Activated CD4-positive, alpha-beta T cell treated with anti-CD3 and anti-CD28 coated beads, Interleukin-2, Interleukin-4, amounts not matched to agents 100 ng/mL and 50 ng/mL, durations not matched to agents 16 hours and 8 hours (primary cell): ENCODE results near the gene SYAP1.
"Not testable (repeated sequence)": the region's sequence is repeated elsewhere in the genome, so short reads cannot be mapped to it uniquely, and the experiment has no call there.

Experiments used
- DNase-seq: peaks from one replicate; pipeline ENCODE4 v3.0.0-alpha.2; 2020; ENCODE audit warnings: low spot score

The SYAP1 gene

GRCh38 chrX:16725072-16725471 is 5.7 kb downstream of the SYAP1 start:
- no peak for DNase-seq

DNA sequence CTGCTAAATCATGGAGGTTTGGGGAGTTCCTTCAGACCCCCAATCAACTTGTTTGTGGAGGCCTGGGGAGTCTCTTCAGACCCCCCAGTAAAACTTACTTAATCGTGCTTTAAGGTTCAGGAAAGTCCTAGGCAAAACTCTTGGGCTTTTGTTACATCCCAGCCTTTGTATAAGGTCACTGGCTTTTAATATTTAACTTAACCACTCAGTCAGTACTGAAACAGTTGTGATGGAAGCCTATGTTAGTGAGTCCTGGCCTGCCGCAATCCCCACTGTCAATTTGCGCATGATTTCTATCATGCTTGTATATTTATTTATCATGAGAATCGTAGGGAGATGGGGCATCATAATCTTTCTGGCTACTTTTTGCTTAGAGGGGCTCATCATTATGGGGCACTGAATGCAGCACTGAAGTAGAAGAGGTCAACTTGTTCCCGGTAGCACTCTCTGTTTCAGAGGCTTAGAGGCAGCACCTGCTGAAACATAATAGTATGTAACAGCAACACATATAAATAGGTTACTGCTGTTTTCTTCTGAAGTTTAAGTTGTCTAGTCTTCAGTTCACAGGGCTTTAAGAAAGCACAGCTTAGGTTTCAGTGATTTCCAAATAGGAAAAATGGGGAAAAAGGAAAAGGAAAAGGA is 7.1 kb downstream of the SYAP1 start:
- not testable (repeated sequence) for DNase-seq

DNA sequence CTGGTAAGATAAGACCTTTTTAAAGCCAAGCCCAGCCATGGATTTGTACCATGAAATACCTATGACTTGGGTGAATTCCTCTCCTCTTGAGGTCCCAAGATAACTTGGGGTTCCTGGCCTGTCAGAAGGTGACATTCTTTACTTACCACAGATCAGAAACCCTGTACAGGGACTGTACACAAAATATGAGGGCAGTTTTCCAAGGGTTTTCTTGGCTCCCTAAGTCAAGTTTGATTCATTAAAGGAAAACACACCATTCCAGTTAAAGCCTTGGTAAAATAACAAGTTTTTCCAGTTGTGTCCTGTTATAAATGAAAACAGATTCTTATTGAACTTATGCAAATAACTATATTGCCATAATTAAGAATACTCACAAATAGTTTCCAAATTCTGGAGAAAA is 8.2 kb downstream of the SYAP1 start:
- DNase-seq: no peak

DNA sequence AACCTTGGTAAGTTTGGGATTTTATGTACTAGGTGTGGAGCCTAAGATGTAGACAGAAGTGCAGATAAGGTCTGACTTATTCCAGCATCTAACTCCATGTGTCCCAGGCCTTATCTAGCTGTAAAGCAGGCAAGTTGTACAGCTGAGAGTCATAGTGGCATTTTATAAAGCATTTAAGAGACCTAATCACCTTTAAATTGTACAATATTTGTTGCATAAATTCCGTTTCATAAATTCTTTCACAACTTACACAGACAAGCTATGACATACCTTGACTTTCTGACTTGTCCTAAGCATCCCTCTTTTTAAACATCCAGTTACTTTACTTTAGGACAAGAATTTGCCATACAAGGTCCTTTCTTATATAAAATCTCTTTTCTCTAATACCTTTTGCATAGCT is 11.0 kb downstream of the SYAP1 start:
- no peak for DNase-seq

DNA sequence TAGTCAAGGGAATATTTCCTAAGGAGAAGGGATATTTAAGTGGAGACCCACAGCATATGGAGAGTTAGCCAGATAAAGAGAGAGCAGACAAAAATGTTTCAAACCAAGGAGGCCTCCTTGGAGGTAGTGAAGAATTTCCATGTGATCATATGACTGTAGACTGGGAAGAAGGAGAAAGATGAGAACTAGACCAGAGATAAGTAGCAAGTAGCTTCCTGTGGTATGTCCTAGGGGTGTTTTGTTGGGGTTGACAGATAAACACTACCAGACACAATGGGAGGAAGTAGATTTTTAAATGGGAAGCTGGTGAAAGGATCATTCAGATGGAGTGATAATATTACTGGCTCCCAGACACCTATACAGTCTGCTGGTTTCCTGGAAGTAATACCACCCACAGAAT is 13.6 kb downstream of the SYAP1 start:
- no peak for DNase-seq

DNA sequence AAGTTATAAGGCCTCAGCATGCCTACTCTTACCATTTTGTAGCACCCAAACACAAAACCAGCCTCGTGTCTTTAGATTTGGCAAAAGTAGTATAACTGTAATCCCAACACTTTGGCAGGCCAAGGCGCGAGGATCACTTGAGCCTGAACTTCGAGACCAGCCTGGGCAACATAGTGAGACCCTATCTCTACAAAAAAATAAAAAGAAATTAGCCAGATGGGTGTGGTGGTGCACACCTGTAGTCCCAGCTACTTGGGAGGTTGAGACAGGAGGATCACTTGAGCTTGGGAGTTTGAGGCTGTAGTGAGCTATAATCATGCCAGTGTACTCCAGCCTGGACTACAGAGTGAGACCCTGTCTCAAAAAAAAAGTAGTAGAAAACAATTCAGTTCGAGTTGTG is 17.6 kb downstream of the SYAP1 start:
- no peak for DNase-seq

GRCh38 chrX:16739574-16739973 is 20.2 kb downstream of the SYAP1 start:
- no peak for DNase-seq

DNA sequence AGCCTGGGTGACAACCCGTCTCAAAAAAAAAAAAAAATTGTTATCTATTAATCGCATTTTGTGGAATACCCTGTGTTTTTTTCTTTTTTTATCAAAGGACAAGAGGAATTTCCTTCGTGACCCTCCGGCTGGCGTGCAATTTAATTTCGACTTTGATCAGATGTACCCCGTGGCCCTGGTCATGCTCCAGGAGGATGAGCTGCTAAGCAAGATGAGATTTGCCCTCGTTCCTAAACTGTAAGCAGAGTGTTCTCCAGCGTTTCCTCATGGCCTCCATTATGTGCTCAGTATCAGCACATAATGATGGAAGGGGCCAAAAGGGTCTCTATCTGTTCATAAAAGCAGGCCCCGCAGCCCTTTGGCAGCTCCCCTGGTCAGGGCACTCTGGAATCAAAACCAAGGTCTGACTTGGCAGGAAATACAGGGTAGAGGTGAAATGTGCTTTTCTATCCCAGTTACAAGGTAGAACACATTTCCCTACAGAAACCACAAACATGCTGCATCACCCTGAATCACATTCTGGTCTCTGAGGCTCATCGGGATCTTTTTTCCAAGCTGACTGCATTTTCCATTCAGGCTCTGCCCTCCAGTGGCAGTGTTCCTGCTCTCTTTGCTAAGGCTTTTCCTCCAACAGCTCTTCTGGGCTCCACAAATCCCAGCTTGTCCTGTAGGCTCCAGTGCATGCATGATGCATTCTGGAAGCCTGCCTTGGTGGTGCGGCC is 24.4 kb downstream of the SYAP1 start:
- DNase-seq: no peak

DNA sequence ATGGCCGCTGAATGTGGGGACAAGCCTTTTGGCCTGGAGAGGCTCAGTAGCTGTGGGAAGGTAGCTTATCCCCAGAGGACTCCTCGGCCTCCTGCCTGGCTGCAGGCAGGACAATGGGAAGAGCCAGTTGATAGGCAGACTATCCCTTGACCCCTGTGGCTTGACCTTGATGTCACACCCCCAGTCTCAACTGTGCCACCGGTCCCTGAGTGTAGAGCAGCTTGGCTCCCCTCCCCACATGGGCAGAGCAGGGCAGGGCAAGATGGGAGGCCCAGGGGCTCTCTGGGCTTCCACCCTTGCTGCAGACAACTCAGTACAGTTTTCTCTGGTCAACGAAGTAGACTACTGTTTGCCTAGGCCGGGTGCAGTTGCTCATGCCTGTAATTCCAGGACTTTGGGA is 25.7 kb downstream of the SYAP1 start:
- no peak for DNase-seq

GRCh38 chrX:16745659-16746058 is 26.2 kb downstream of the SYAP1 start:
- DNase-seq: no peak

GRCh38 chrX:16748425-16748824 is 29.0 kb downstream of the SYAP1 start:
- no peak for DNase-seq

GRCh38 chrX:16750136-16750535 is 30.7 kb downstream of the SYAP1 start:
- no peak for DNase-seq

- no peak for DNase-seq
Measured at GRCh38 chrX:16754019-16754418, 34.6 kb downstream of the SYAP1 start.

DNA sequence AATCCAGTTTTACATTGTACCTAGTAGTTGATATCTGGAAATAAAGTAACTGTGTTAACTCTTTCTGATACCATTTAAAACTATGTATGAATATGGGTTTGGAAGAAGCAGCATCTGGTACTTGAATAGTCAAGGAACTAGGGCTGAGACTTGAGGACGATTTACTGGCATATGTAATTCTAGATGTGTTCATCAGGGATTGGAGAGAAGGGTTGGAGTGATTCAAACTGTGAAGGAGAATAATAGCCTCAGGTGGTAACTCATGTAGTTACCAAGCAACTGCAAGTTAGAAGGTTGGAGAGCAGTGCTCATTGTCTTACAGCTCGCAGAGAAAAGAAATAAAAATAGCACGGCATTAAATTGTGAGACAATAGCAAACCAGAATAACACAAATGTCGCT is 37.3 kb downstream of the SYAP1 start:
- no peak for DNase-seq

DNA sequence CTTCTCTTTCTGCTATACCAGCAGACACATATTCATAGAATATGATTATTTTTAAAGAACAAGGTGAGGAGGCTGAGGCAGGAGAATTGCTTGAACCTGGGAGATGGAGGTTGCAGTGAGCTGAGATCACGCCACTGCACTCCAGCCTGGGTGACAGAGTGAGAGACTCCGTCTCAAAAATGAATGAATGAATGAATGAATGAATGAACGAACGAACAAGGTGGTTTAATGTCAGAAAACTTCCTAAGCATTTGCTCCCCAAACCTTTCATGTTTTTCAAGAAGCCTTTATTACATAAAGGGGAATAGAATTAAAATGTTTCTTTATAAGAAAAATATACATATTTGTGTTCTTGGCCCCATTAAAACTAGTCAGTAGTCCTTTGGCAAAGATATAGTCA is 42.1 kb downstream of the SYAP1 start:
- DNase-seq: not testable (repeated sequence)

DNA sequence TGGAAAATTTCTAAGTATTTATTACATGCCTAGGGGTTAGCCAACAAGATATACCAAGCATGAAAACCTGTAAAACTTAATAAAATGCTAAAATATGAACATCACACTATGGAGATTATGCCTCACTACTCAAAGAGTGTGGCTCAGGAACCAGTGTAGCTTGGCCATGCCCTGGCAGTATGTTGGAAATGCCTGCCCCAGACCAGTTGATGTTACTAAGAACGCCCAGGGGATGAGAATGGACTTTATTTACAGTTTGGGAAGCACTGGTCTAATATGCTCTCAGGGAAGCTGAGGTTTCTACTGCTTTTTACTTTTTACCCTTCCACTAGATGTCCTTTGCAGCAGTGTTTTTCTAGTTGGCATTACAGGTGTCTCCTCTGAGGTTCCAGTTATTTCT is 43.2 kb downstream of the SYAP1 start:
- DNase-seq: no peak

- no peak for DNase-seq
Measured at GRCh38 chrX:16765594-16765993, 46.2 kb downstream of the SYAP1 start.

- no peak for DNase-seq
Measured at GRCh38 chrX:16770970-16771482, 51.6 kb downstream of the SYAP1 start.

- no peak for DNase-seq
Measured at GRCh38 chrX:16771483-16772398, 52.3 kb downstream of the SYAP1 start.

- no peak for DNase-seq
Measured at GRCh38 chrX:16772460-16772859, 53.0 kb downstream of the SYAP1 start.

- DNase-seq: no peak
Measured at GRCh38 chrX:16774746-16775145, 55.3 kb downstream of the SYAP1 start.

- DNase-seq: no peak
Measured at GRCh38 chrX:16778545-16778944, 59.1 kb downstream of the SYAP1 start.

- DNase-seq: no peak
Measured at GRCh38 chrX:16778993-16779392, 59.6 kb downstream of the SYAP1 start.
